ENCODE measurements around the gene HABP2.

DNA sequence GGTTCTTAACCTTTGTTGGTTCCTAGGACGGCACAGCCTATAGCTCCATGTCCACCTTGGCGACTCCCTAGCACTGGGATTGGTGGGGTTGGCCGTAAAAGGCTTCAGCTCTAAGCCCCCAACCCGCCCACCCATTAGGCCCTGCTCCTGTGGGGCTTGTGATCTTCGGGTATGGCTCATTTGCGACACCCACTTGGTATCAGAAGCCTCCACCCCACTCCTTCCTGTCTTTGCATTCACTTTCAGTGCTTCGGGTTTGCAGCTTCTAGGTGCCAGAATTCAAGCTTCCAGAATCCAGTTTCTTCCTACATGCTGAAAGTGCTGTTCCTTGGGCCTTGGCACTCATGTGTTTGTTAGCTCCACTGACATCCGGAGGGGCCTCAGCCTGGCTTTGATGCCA, 39.5 kb downstream of the HABP2 start:
- TF ChIP-seq EP300 (IDR thresholded peaks at IDR 0.05; ENCODE audit: borderline replicate concordance in 1 of 2, low read depth in 1 of 2, low read length in 1 of 2) = no peak
- TF ChIP-seq, protein P1, sequence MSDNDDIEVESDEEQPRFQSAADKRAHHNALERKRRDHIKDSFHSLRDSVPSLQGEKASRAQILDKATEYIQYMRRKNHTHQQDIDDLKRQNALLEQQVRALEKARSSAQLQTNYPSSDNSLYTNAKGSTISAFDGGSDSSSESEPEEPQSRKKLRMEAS (IDR thresholded peaks at IDR 0.05; ENCODE audit: low read depth) = no peak
- TF ChIP-seq, protein P2, sequence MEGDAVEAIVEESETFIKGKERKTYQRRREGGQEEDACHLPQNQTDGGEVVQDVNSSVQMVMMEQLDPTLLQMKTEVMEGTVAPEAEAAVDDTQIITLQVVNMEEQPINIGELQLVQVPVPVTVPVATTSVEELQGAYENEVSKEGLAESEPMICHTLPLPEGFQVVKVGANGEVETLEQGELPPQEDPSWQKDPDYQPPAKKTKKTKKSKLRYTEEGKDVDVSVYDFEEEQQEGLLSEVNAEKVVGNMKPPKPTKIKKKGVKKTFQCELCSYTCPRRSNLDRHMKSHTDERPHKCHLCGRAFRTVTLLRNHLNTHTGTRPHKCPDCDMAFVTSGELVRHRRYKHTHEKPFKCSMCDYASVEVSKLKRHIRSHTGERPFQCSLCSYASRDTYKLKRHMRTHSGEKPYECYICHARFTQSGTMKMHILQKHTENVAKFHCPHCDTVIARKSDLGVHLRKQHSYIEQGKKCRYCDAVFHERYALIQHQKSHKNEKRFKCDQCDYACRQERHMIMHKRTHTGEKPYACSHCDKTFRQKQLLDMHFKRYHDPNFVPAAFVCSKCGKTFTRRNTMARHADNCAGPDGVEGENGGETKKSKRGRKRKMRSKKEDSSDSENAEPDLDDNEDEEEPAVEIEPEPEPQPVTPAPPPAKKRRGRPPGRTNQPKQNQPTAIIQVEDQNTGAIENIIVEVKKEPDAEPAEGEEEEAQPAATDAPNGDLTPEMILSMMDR (IDR thresholded peaks at IDR 0.05) = no peak
- no peak for TF ChIP-seq RAD21 (IDR thresholded peaks at IDR 0.05; ENCODE audit: low read length)
- TF ChIP-seq, protein P3, sequence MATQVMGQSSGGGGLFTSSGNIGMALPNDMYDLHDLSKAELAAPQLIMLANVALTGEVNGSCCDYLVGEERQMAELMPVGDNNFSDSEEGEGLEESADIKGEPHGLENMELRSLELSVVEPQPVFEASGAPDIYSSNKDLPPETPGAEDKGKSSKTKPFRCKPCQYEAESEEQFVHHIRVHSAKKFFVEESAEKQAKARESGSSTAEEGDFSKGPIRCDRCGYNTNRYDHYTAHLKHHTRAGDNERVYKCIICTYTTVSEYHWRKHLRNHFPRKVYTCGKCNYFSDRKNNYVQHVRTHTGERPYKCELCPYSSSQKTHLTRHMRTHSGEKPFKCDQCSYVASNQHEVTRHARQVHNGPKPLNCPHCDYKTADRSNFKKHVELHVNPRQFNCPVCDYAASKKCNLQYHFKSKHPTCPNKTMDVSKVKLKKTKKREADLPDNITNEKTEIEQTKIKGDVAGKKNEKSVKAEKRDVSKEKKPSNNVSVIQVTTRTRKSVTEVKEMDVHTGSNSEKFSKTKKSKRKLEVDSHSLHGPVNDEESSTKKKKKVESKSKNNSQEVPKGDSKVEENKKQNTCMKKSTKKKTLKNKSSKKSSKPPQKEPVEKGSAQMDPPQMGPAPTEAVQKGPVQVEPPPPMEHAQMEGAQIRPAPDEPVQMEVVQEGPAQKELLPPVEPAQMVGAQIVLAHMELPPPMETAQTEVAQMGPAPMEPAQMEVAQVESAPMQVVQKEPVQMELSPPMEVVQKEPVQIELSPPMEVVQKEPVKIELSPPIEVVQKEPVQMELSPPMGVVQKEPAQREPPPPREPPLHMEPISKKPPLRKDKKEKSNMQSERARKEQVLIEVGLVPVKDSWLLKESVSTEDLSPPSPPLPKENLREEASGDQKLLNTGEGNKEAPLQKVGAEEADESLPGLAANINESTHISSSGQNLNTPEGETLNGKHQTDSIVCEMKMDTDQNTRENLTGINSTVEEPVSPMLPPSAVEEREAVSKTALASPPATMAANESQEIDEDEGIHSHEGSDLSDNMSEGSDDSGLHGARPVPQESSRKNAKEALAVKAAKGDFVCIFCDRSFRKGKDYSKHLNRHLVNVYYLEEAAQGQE (IDR thresholded peaks at IDR 0.05; ENCODE audit: low read depth, low read length) = no peak
- TF ChIP-seq MXI1 (IDR thresholded peaks at IDR 0.05; ENCODE audit: low read depth, low read length) = no peak
- no peak for TF ChIP-seq TAF1 (IDR thresholded peaks at IDR 0.05; ENCODE audit: borderline replicate concordance, low read depth, low read length)

Measured in SK-N-SH (cell line).